ENCODE data around the gene RAB36. TPM values are rescaled to one million over a fixed set of nuclear protein-coding genes. Genes with fewer than 3 reads are reported as not detected.

The RAB36 gene
- total and polyA plus RNA-seq, 9 of the 15 experiments (the other 6 are each of a cell fraction or from before 2014, with no cell fraction given) = 0.04 to 0.50 (median 0.08) TPM; not detected in 3

GRCh38 chr22:23108249-23109078, 36.8 kb upstream of the RAB36 start (continued):
- TF ChIP-seq MLX (CRISPR knock-in tag; conservative IDR thresholded peaks at IDR 0.05) (0 out of 4 replicates have a peak, but pooled peaks of 1 of the 2 experiments have one; percentile 62), SIX5 (IDR thresholded peaks at IDR 0.05; ENCODE audit: borderline replicate concordance in 1 of 2, insufficient read depth in 1 of 2, low read depth in 1 of 2, low read length in 2 of 2) (0 out of 4 replicates have a peak, but pooled peaks of 1 of the 2 experiments have one; percentile 16), GTF2F1 (IDR thresholded peaks at IDR 0.05; ENCODE audit: low read depth, low read length) (0 out of 2 replicates have a peak, but pooled peaks have one; percentile 20), CGGBP1 (CRISPR knock-in tag; IDR thresholded peaks at IDR 0.05) (0 out of 2 replicates have a peak, but pooled peaks have one; percentile 73), USF2 (CRISPR knock-in tag; IDR thresholded peaks at IDR 0.05) (0 out of 2 replicates have a peak, but pooled peaks have one; percentile 2), CHCHD3 (CRISPR knock-in tag; IDR thresholded peaks at IDR 0.05) (peak; percentile 45; the same call in 1 of the 2 replicates), ZNF398 (CRISPR knock-in tag; IDR thresholded peaks at IDR 0.05) (no peak), THAP12 (CRISPR knock-in tag; IDR thresholded peaks at IDR 0.05) (peak; percentile 81), HSF4 (CRISPR knock-in tag; IDR thresholded peaks at IDR 0.05; ENCODE audit: borderline replicate concordance) (no peak), MCM3 (IDR thresholded peaks at IDR 0.05) (peak; percentile 76; the same call in 1 of the 2 replicates), ZNF655 (CRISPR knock-in tag; IDR thresholded peaks at IDR 0.05) (no peak), CHD2 (IDR thresholded peaks at IDR 0.05; ENCODE audit: low read depth, low read length) (peak; percentile 31; the same call in 1 of the 2 replicates), KLF13 (tag; IDR thresholded peaks at IDR 0.05; ENCODE audit: borderline replicate concordance, low read depth) (peak; percentile 21; the same call in 1 of the 2 replicates), SPI1 (IDR thresholded peaks at IDR 0.05; ENCODE audit: borderline replicate concordance, low read depth, low read length) (no peak), ZNF639 (CRISPR knock-in tag; conservative IDR thresholded peaks at IDR 0.05 in 1 of 2, IDR thresholded peaks at IDR 0.05 in 1 of 2) (peak in 1 of 2 experiments; percentile 94; a peak in 1 of 4 replicates)

Data from K562 (cell line).